ENCODE results near the gene C1orf50.
"Not testable (repeated sequence)": the region's sequence is repeated elsewhere in the genome, so short reads cannot be mapped to it uniquely, and the experiment has no call there.

The C1orf50 gene

DNA sequence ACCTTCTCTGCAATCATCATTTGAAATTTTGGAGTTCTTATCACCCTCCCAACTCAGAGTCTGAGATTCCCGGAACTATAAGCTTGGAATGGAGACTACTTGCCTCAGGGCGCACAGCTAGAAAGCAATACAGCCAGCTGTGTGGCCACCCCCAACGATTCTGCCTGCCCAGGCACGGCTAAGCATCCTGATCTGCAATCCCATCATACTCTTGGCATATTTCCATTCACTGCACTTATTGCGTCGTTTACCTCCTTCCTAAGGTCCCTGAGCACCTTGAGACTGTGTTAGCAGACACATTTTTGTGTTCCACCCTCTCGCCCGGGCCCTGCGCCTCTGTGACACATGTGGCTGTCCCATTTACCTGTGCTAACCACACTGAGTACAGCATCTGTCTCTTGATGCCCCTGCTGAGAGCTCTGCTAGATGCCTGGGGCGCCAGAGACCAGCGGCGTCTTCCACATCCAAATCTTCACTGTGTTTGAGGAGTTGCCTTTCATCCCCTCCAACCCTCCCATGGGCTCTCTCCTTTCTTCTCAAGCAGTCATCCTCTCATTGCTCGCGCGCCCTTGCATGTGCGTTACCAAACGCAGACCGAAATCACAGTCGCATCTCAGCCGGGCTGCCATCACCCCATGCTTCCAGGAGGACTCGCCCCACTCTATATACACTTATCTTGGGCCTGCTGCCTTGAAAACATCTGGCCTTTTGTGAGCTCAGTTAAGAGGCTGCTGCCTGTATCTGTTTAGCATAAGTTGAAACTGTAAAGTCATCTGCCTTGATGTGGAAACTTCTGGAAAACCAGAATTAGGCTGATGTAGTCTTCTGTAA, 23.5 kb upstream of the C1orf50 start:
- no peak for DNase-seq (ENCODE audit: insufficient read length, low spot score)
- no peak for TF ChIP-seq POLR2A (IDR thresholded peaks at IDR 0.05; ENCODE audit: low read depth, low read length)
- no peak for FAIRE-seq

DNA sequence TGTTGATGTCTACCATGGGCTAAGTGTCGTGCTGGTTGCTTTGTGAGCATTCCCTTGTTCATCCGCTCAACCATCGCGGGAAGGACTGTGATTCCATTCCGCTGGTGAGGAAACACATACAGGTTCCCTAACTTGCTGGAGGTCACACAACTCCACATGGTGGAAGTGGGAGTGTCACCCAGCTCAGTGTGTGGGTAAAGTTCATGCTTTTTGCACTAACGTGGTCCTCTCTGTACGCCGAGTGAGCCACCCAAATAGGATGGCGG, 23.0 kb upstream of the C1orf50 start:
- DNase-seq (ENCODE audit: insufficient read length, low spot score) (no peak), FAIRE-seq (no peak)
- no peak for TF ChIP-seq POLR2A (IDR thresholded peaks at IDR 0.05; ENCODE audit: low read depth, low read length)

DNA sequence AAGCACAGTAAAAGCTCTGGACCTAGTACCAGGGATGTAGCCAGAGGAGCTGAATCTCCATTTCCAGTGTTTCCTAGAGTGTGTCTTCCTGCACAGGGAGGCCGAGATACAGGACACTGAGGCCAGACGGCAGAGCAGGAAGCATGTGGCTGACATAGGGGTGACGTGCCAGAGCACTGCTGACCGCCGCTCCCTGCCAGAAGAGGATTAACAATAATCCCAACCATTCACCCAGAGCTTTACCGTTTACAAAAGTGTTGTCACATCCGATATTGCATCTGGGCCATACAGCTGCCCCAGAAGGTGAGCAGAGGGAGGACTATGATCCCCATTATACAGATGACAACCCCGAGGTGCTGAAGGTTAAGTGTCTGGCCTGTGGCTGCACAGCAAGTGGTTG, 21.2 kb upstream of the C1orf50 start:
- no peak for FAIRE-seq

DNA sequence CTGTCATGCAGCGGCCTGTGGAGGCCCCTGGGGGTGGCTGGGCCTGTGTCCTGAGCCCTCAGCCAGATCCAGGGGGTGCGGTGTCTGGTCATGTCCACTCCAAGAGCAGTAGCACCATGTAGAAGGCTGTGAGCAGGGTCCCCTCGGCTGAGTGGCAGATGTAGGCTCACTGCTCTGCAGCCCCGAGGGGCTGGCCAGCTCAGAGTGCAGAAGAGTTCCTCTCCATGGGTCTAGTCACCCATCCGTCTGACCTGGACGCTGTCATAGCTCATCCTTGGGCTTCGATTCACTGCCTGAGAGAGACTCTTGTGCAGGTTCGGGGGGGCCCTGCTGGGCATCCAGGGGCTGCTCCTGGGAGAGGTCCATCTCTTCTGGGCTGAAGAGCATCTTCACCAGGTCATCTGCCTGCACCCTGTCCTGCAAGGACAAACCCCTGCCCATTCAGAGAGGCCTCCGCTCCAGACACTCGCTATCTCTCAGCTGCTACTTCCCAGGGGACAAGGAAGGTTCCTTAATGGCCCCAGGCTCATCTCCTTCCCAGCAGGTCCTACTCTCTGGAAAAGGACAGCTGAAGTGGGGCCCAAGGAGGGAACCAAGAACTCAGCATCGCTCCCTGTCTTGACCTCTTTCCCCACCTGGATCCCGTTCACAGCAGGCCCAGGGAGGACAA, 20.5 kb upstream of the C1orf50 start:
- no peak for DNase-seq (ENCODE audit: insufficient read length, low spot score)
- TF ChIP-seq POLR2A (IDR thresholded peaks at IDR 0.05; ENCODE audit: low read depth, low read length) = no peak
- no peak for FAIRE-seq

More for the DNA sequence above, 21.2 kb upstream of the C1orf50 start:
- no peak for DNase-seq (ENCODE audit: insufficient read length, low spot score)
- TF ChIP-seq POLR2A (IDR thresholded peaks at IDR 0.05; ENCODE audit: low read depth, low read length) = no peak

DNA sequence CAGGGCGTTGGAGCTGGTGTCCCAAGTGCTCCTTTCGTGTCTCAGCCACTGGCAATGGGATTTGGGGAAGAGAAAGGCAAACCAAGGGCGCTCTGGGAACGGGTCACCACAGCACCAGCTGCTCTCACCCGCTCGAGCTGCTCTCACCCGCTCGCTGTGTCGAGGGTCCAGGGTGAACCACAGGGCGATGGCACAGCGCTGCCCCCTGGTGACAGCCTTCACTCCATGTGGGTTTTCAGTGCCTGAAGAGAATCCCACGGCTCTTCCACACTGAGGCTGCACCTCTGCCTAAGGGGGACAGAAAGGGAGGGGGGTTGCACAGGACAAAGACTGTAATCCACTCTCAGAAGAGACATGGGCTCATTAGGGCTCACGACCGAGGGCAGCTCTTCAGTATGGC, 19.9 kb upstream of the C1orf50 start:
- no peak for TF ChIP-seq POLR2A (IDR thresholded peaks at IDR 0.05; ENCODE audit: low read depth, low read length)
- FAIRE-seq (no peak), DNase-seq (ENCODE audit: insufficient read length, low spot score) (peak; percentile 26)

DNA sequence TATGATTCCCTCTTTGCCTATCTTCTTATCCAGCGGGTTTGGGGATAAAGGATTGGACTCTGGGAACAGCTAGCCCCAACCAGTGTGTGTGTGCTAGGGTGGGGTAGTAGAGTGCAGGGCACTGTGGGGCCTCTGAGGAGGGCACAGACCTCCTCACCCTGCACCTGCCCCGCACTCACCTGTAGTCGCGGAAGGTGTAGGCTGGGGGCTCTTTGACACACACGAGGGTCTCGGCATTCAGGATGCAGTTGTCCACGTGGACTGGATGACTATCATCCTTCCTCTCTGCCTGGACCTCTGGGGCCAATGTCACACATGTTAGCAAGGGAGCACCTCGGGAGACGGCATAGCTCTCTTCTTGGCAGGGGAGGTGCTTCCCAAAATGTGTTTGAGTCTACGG, 19.0 kb upstream of the C1orf50 start:
- FAIRE-seq (no peak), DNase-seq (ENCODE audit: insufficient read length, low spot score) (no peak)
- no peak for TF ChIP-seq POLR2A (IDR thresholded peaks at IDR 0.05; ENCODE audit: low read depth, low read length)

DNA sequence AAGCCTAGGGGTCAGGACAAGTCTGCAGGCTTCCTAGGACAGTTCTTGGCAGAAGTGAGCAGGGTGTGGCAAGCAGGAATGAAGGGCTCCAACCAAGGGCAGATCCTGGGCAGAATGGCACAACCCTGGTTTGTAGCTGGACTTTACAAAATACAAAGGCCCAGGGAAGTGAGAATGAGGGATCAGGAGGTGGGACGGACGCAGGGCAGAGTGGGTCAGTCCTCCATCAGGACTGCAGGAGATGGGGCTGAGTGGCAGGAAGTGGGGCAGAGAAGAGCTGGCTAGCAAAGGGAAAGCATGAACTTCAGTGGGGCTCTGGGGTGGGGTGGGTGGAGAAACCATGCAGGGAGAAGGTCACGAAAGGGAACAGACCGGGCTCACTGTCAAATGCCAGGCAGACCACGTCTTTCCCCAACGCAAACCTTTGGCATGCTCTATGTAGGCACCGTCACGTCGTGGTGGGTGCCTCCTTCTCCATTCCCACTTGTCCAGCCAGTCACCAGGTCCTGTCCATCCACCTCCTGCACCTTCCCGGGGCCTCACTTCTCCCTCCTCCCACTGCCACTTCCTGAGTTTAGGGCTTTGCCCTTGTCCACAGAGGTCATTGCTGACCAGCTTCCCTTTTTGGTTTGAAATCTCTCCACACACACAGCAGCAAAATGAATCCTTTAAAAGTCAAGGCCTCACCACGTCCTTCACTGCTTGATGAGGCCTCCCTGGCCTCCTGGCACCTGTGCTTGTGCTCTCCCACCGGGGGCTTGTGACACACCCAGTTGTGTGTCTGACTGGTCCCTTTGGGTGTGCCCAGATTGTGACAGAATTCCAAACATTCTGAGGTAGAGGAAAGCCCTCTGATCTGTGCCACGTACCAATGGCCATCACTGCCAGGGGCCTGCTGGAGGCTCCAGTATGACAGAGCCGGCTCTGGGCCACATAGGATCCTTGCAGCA, 18.3 kb upstream of the C1orf50 start:
- FAIRE-seq (no peak), DNase-seq (ENCODE audit: insufficient read length, low spot score) (no peak)
- TF ChIP-seq POLR2A (IDR thresholded peaks at IDR 0.05; ENCODE audit: low read depth, low read length) = no peak

DNA sequence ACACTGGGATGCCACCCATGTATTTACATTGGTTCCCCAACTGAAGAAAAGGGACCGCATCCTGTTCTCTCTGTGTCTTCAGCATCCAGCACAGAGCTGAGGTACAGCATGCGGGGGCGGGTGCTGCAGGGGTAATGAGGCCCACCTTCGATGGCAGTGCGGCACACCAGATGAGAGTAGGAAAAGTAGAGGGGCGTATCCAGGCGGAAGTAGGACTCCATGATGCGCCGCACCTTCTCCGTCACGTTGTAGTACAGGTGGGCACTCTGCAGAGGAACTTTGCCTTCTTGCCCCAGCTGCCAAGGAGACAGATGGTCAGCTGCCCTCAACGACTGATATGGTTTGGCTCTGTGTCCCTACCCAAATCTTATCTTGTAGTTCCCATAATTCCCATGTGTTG, 17.0 kb upstream of the C1orf50 start:
- TF ChIP-seq POLR2A (IDR thresholded peaks at IDR 0.05; ENCODE audit: low read depth, low read length) = no peak
- FAIRE-seq (no peak), DNase-seq (ENCODE audit: insufficient read length, low spot score) (no peak)

DNA sequence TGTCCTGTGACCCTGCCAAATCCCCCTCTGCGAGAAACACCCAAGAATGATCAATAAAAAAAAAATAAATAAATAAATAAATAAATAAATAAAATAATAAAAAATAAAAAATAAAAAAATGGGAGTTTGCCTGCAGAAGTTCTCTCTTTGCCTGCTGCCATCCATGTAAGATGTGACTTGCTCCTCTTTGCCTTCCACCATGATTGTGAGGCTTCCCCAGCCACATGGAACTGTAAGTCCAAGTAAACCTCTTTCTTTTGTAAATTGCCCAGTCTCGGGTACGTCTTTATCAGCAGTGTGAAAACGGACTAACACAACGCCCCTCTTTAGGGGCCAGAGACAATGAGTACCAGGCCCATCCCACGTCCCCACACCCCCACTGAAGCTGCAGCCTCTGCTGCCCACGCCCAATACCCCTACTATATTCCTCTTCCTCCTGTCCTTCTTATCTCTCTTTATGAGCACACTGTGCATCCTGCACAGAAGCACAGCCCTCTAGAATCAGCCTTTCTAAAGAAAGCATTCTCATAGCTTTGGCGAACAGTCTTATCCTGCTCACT, 15.5 kb upstream of the C1orf50 start:
- FAIRE-seq; DNase-seq (ENCODE audit: insufficient read length, low spot score): not testable (repeated sequence)

DNA sequence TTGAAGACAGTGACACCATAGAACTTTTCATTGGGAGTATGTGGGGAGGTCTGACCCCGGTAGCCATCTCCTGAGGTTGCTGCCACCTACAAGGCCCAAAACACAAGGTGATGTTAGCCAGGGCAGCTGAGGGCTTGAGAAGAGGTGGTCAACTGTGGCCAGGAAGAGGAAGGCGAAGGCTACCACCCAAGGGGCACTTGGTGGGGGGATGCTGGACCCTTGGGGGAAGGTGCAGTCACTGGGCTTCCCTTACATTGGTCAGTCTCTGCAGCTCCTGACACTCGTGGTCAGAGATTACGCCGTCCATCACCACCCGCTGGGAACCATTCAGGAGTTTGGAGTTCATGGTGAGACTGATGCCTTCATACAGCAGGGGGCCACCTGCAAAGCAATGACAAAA, 14.8 kb upstream of the C1orf50 start:
- FAIRE-seq (no peak), DNase-seq (ENCODE audit: insufficient read length, low spot score) (no peak)
- TF ChIP-seq POLR2A (IDR thresholded peaks at IDR 0.05; ENCODE audit: low read depth, low read length) = no peak

DNA sequence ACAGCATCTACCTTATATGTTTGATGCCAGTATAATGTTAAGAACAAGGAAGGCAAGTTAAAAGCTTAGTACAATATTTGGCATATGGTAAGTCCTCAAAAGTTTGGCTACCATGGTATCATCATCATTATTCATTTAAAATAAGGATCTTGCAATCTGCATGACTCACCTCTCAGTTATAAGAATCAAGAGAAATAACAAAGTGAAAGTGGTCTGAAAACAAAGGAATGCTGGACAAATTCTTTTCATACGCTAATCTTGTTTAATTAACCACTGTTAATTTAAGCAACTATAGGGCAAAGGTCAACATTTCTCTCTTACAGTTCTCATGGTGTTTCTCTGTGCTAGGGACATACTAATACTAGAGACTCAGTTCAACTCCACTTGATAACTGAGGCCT, 14.0 kb upstream of the C1orf50 start:
- no peak for FAIRE-seq

DNA sequence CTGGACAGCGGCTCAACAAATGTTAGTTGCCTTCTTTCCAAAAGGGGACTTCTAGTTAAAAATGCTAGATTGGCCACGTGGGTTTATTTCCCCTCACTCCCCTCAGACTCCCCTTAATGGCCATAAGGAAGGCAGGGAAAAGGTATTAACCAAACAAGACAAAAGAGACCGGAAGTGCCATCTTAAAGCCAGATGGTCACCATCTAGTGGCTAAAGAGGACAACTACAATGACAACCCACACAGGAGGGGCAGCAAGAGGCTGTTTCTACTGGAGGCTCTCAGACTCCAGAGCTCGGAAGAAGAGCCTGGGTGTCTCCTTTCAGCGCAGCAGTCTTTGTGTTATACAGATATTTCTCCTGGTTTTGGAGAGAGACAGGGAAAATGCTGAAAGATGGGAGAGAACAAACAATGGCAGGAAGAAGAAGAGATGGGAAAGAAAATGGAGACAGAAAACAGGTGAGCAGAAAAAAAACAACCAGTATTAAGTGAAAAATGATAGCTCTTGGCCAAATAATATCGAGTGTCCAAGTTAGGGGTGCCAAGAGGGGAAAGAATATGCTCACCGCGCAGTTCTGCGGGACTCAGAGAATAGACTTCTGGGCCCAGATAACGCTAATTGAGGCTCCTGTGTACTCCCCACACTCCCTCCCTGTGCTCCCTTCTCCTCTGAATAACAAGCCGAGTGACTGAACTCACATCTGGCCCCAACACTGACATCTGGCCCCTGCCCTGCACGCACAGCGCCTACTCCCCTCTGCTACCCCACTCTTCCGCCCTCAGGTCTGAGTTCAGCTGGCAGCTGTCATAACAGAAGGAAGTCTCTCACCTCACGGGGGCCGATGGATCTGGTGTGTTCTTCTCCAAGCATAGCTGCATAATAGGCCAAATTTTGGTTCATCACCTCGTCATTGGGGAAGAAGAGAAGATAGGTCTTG, 9.8 kb upstream of the C1orf50 start:
- TF ChIP-seq POLR2A (IDR thresholded peaks at IDR 0.05; ENCODE audit: low read depth, low read length) = no peak
- peak; percentile 67 for DNase-seq (ENCODE audit: insufficient read length, low spot score)
- no peak for FAIRE-seq

More for the DNA sequence above, 14.0 kb upstream of the C1orf50 start:
- no peak for TF ChIP-seq POLR2A (IDR thresholded peaks at IDR 0.05; ENCODE audit: low read depth, low read length)
- DNase-seq (ENCODE audit: insufficient read length, low spot score) = no peak

DNA sequence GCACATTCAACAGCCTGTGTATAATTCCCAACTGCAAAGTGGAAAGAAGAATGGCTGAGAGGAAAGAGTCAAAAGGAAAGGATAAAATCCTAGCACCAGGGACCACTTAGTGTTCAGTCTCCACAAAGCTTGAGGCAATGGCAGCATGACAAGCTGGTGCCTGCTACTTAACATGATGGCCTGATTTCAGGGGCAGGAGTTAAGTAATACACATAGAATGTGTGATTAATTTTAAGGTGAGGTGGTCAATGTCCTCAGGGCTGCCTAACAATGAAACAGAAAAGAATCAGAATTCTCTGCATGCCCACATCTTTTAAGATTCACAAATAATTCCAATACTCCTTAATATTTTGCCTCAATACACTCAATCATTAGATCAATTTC, 9.2 kb upstream of the C1orf50 start:
- no peak for TF ChIP-seq POLR2A (IDR thresholded peaks at IDR 0.05; ENCODE audit: low read depth, low read length)
- no peak for FAIRE-seq
- no peak for DNase-seq (ENCODE audit: insufficient read length, low spot score)

All from H54 (cell line).